HG03558 (cell line): ENCODE measurements around the gene TSG101.
A peak's percentile ranks its signal among the peaks of the same experiment; 100 is the strongest.

Experiments used
- ATAC-seq: cut with Tn5 transposase; IDR thresholded peaks from one replicate; pipeline ENCODE4 v1.9.1; 2021; ENCODE audit warnings: moderate number of reproducible peaks; ENCODE audit not compliant: unreplicated experiment; ENCODE audit errors: extremely low read depth

The TSG101 gene

GRCh38 chr11:18526521-18527296 is at the start of gene TSG101:
TSG101 (minus strand) TSS chr11:18526942; CDS start chr11:18526816, 126 bp downstream.
- ATAC-seq: peak; percentile 76

GRCh38 chr11:18575361-18575760 is 48.6 kb upstream of the TSG101 start:
- no peak for ATAC-seq

- ATAC-seq: no peak
These were observed 40.3 kb upstream of the TSG101 start for GRCh38 chr11:18567081-18567480.

- no peak for ATAC-seq
These were observed 39.7 kb upstream of the TSG101 start for GRCh38 chr11:18566406-18566805.

GRCh38 chr11:18564149-18564548 is 37.4 kb upstream of the TSG101 start:
- ATAC-seq: no peak

- ATAC-seq: no peak
These were observed 36.5 kb upstream of the TSG101 start for GRCh38 chr11:18563090-18563730.

- ATAC-seq: no peak
These were observed 21.3 kb upstream of the TSG101 start for GRCh38 chr11:18548001-18548400.

- no peak for ATAC-seq
These were observed 13.7 kb upstream of the TSG101 start for GRCh38 chr11:18540207-18541009.

- no peak for ATAC-seq
These were observed 9.5 kb upstream of the TSG101 start for GRCh38 chr11:18536209-18536608.

GRCh38 chr11:18534245-18534644 is 7.5 kb upstream of the TSG101 start:
- no peak for ATAC-seq

GRCh38 chr11:18533365-18533764 is 6.6 kb upstream of the TSG101 start:
- ATAC-seq: no peak

GRCh38 chr11:18527512-18527911 is 770 bp upstream of the TSG101 start:
- no peak for ATAC-seq

- ATAC-seq: peak; percentile 2
These were observed 617 bp downstream of the TSG101 start for GRCh38 chr11:18526130-18526520.

- ATAC-seq: no peak
These were observed 2.5 kb downstream of the TSG101 start for GRCh38 chr11:18524248-18524647.

- no peak for ATAC-seq
These were observed 3.7 kb downstream of the TSG101 start for GRCh38 chr11:18523084-18523483.

GRCh38 chr11:18522388-18522787 is 4.4 kb downstream of the TSG101 start:
- no peak for ATAC-seq

GRCh38 chr11:18521122-18521521 is 5.6 kb downstream of the TSG101 start:
- no peak for ATAC-seq

- no peak for ATAC-seq
These were observed 24.4 kb downstream of the TSG101 start for GRCh38 chr11:18502352-18502751.

- ATAC-seq: no peak
These were observed 25.1 kb downstream of the TSG101 start for GRCh38 chr11:18501629-18502028.

GRCh38 chr11:18498039-18498438 is 28.7 kb downstream of the TSG101 start:
- no peak for ATAC-seq

- no peak for ATAC-seq
These were observed 31.0 kb downstream of the TSG101 start for GRCh38 chr11:18495703-18496102.
